Omental fat pad (tissue), 4 donors: ENCODE measurements around the gene TCP11L2. TPM values are rescaled to one million over a fixed set of nuclear protein-coding genes. Genes with fewer than 3 reads are reported as not detected.

ENCODE experiments used
- ATAC-seq: fragments of 150-250 bp; one replicate; pipeline ENCODE4 v1.9.1; 2016; ENCODE audit warnings: mild to moderate bottlenecking, moderate library complexity; ENCODE audit not compliant: low FRiP score
- DNase-seq: peaks from one replicate; pipeline ENCODE4 v3.0.0-alpha.2; 2019; ENCODE audit warnings: low spot score
- CTCF ChIP-seq, 3 donors: fragments of 450-650 bp; IDR thresholded peaks; one replicate each; pipeline ENCODE4 v1.5.1; 2016 to 2017; ENCODE audit warnings: antibody characterized with exemption in 3 of 3, mild to moderate bottlenecking in 3 of 3, moderate library complexity in 2 of 3
- total RNA-seq, 4 donors: library from RNA; depleted of rRNA; stranded (reverse); fragments of >200 nt; gene quantifications; one replicate each; pipeline ENCODE4 v1.1.0, GENCODE V29; 2016

TCP11L2 gene
- 10 to 100 TPM; 14.3 to 54.1 (median 23.9) TPM for total RNA-seq

DNA sequence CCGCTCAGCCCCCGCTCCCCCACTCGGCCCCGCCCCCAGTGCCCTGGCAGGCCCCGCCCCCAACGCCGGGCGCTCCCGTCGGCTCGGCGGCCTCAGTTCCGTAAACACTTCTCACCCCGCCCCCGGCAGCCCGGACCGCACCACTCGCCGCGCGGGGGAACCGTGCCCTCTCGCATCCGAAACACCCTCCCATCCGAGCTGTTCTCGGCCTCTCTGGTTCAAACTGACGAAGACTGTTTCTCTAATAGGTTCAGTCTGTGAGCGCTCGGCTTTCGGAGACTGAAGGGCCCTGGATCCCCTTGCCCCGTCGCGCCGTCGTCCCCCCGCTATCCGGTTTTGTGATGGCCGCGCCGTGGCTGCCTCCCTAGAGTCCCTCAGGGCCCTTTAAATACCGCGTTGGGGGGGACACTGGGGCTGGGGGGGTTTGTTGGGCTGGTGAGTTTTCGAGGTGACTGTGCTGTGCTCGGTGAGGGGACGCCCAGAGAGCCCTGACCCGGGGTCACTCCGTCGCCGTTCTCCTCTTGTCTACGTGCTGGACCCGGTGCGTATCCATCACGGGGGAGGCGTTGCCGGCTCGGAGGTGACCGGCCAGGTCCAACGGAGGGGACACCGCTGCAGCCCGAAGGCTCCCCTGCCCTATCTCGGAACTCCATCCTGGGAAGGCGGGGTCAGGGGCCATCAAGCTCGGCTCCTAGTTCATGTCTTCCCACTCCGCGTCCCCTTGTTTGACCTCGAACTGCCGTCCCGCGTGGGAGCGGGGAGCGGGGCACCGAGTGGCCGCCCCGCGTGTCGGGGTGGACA, at the start of gene TCP11L2:
TSS of gene TCP11L2 (plus strand) at position 333 of the 801 bp plus-strand sequence. CDS start 8,343 bp downstream, outside the sequence.
- DNase-seq, result peak; percentile 62
- peak; percentile 81 for ATAC-seq
- TF ChIP-seq CTCF (IDR thresholded peaks at IDR 0.05), result no peak

DNA sequence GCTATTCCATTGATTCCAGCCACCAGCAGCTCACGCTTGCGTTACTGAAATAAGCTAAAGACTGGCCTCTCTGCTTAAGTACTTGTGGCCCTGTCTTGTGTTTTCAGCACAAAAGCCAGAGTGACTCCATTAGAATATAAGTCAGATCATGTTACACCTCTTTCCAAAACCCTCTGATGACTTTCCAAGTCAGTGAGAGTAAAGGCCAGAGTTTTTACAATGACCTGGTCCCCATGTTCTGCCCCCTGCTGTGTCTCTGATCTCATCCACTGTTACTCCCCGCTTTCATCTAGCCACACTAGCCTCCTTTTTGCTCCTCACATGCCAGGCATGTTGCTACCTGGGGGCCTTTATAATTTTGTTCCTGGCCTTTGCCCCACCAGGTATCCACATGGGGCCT, 47.8 kb upstream of the TCP11L2 start:
- TF ChIP-seq CTCF (IDR thresholded peaks at IDR 0.05), result no peak
- DNase-seq (no peak), ATAC-seq (no peak)

- no peak for TF ChIP-seq CTCF (IDR thresholded peaks at IDR 0.05)
- DNase-seq (no peak), ATAC-seq (no peak)
Measured at GRCh38 chr12:106255493-106255892, 47.0 kb upstream of the TCP11L2 start.

DNA sequence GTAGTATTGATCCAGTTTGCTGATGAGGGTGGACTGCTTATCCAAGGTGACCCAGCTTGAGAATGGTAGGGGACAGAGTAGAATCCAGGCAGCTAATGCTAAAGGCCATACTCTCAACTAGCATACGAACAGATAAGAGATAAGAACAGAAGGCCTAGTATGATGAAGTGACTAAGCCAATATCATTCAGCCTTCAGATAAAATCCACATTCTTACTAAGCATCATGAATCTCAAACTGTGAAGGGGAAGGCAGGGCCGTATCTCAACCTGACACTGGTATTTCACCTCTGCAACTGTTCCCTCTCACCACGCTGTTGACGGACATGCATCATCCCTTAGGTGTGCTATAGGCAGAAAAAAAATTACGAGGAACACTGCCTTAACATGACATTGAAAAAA, 46.6 kb upstream of the TCP11L2 start:
- no peak for TF ChIP-seq CTCF (IDR thresholded peaks at IDR 0.05)
- no peak for ATAC-seq
- no peak for DNase-seq

GRCh38 chr12:106256524-106256923, 46.0 kb upstream of the TCP11L2 start:
- TF ChIP-seq CTCF (IDR thresholded peaks at IDR 0.05), result no peak
- no peak for ATAC-seq
- no peak for DNase-seq

DNA sequence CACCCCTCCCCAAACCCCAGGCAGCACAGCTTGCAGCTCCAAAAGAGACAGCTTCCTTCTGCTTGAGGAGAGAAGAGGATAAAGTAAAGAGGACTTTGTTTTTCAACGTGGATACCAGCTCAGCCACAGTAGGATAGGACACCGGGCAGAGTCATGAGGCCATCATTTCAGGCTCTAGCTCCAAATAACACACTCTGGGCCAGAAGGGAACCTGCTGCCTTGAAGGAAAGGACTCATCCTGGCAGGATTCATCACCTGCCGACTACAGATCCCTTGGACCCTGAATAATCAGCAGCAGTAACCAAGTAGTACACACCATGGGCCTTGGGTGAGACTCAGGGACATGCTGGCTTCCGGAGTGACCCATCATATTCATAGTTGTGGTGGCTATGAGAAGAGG, 44.3 kb upstream of the TCP11L2 start:
- DNase-seq (no peak), ATAC-seq (no peak)
- TF ChIP-seq CTCF (IDR thresholded peaks at IDR 0.05), result no peak

GRCh38 chr12:106258935-106259334, 43.6 kb upstream of the TCP11L2 start:
- no peak for TF ChIP-seq CTCF (IDR thresholded peaks at IDR 0.05)
- ATAC-seq, result no peak

More at GRCh38 chr12:106258935-106259334, 43.6 kb upstream of the TCP11L2 start:
- DNase-seq, result no peak
